ENCODE measurements around the gene CENPT. TPM values are rescaled to one million over a fixed set of nuclear protein-coding genes. Genes with fewer than 3 reads are reported as not detected.
A peak's percentile ranks its signal among the peaks of the same experiment; 100 is the strongest.

CENPT gene
- total and polyA plus RNA-seq, 2 of the 13 experiments (the other 11 are each of a cell fraction or from before 2014, with no cell fraction given) = 40.9 to 43.3 TPM

DNA sequence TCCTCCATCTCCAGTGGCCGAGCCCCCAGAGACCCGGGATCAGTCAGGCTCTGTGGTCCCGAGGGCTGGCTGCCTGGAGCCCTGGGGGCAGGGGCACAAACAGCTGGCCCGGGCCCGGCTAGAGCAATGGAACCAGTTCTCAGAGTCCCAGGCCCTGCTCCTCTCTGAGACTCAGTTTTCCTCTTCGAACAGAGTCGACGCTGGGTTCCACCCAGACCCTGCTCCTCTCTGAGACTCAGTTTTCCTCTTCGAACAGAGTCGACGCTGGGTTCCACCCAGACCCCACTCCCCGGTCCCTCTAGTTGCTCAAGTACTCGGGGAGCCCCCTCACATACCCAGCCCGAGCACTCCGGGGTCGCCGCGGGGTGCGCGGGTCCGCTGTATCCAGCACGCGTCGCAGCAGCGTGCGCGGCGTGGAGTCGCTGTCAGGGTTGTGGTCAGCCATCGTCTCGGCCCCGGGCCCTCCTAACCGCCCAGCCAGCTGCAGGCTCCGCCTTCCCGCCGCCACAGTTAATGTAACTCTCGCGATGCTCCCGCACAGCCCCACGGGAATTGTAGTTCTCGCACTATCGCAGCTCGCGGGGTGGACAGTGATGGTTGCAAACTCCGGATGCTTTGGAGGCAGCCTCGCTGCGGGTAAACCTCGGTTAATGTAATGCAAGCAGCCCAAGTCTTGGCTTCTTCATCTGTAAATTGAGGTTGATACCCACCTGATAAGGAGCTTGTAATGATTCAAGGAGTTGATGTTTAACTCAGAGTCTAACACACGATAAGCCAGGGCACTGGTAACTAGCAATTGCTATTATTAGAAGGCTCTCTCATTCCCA lies 13.9 kb downstream of the CENPT start (continued):
- TF ChIP-seq SP4 (CRISPR knock-in tag; IDR thresholded peaks at IDR 0.05) (peak; percentile 91), HNRNPLL (IDR thresholded peaks at IDR 0.05; ENCODE audit: low read depth, low read length, poor library complexity, severe bottlenecking) (peak; percentile 31), MXI1 (IDR thresholded peaks at IDR 0.05; ENCODE audit: borderline replicate concordance, low read depth, low read length) (peak; percentile 98), STAG1 (CRISPR knock-in tag; IDR thresholded peaks at IDR 0.05) (no peak), KDM6A (CRISPR knock-in tag; IDR thresholded peaks at IDR 0.05; ENCODE audit: low read depth) (no peak), TMF1 (CRISPR knock-in tag; IDR thresholded peaks at IDR 0.05; ENCODE audit: low read depth) (peak; percentile 85), ARNTL (CRISPR knock-in tag; IDR thresholded peaks at IDR 0.05) (no peak; the same call in none of the 2 replicates), ZFP36L1 (CRISPR knock-in tag; IDR thresholded peaks at IDR 0.05) (0 out of 2 replicates have a peak, but pooled peaks have one; percentile 51), RARA (CRISPR knock-in tag; IDR thresholded peaks at IDR 0.05) (peak; percentile 24), TGIF2 (CRISPR knock-in tag; IDR thresholded peaks at IDR 0.05) (peak; percentile 78), RXRA (CRISPR knock-in tag; IDR thresholded peaks at IDR 0.05) (peak; percentile 52), SMC3 (IDR thresholded peaks at IDR 0.05; ENCODE audit: low read length) (no peak), KMT2A (CRISPR knock-in tag; IDR thresholded peaks at IDR 0.05) (peak; percentile 94), KDM4B (CRISPR knock-in tag; IDR thresholded peaks at IDR 0.05) (no peak; the same call in 1 of the 2 replicates), CCDC6 (CRISPR knock-in tag; IDR thresholded peaks at IDR 0.05) (no peak), IKZF1 (IDR thresholded peaks at IDR 0.05) (no peak), ZNF335 (CRISPR knock-in tag; IDR thresholded peaks at IDR 0.05) (no peak), SALL1 (CRISPR knock-in tag; IDR thresholded peaks at IDR 0.05) (peak; percentile 87), ZNF543 (CRISPR knock-in tag; IDR thresholded peaks at IDR 0.05) (peak; percentile 39; the same call in 1 of the 2 replicates), ZIK1 (CRISPR knock-in tag; IDR thresholded peaks at IDR 0.05; ENCODE audit: borderline replicate concordance, low read depth) (peak; percentile 43; the same call in 1 of the 2 replicates)
- TF ChIP-seq, protein P1, sequence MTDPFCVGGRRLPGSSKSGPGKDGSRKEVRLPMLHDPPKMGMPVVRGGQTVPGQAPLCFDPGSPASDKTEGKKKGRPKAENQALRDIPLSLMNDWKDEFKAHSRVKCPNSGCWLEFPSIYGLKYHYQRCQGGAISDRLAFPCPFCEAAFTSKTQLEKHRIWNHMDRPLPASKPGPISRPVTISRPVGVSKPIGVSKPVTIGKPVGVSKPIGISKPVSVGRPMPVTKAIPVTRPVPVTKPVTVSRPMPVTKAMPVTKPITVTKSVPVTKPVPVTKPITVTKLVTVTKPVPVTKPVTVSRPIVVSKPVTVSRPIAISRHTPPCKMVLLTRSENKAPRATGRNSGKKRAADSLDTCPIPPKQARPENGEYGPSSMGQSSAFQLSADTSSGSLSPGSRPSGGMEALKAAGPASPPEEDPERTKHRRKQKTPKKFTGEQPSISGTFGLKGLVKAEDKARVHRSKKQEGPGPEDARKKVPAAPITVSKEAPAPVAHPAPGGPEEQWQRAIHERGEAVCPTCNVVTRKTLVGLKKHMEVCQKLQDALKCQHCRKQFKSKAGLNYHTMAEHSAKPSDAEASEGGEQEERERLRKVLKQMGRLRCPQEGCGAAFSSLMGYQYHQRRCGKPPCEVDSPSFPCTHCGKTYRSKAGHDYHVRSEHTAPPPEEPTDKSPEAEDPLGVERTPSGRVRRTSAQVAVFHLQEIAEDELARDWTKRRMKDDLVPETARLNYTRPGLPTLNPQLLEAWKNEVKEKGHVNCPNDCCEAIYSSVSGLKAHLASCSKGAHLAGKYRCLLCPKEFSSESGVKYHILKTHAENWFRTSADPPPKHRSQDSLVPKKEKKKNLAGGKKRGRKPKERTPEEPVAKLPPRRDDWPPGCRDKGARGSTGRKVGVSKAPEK (CRISPR knock-in tag; IDR thresholded peaks at IDR 0.05; ENCODE audit: borderline replicate concordance) = no peak
- TF ChIP-seq, protein P2, sequence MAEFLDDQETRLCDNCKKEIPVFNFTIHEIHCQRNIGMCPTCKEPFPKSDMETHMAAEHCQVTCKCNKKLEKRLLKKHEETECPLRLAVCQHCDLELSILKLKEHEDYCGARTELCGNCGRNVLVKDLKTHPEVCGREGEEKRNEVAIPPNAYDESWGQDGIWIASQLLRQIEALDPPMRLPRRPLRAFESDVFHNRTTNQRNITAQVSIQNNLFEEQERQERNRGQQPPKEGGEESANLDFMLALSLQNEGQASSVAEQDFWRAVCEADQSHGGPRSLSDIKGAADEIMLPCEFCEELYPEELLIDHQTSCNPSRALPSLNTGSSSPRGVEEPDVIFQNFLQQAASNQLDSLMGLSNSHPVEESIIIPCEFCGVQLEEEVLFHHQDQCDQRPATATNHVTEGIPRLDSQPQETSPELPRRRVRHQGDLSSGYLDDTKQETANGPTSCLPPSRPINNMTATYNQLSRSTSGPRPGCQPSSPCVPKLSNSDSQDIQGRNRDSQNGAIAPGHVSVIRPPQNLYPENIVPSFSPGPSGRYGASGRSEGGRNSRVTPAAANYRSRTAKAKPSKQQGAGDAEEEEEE (CRISPR knock-in tag; IDR thresholded peaks at IDR 0.05; ENCODE audit: borderline replicate concordance) = 0 out of 2 replicates have a peak, but pooled peaks have one; percentile 28
- TF ChIP-seq, protein P3, sequence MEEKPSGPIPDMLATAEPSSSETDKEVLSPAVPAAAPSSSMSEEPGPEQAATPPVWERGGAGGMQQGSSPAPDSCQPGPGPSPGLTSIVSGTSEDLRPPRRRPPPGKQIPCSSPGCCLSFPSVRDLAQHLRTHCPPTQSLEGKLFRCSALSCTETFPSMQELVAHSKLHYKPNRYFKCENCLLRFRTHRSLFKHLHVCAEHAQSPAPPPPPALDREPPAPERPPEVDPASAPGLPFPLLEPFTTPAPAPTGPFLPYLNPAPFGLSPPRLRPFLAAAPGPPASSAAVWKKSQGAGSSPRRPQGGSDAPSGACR (CRISPR knock-in tag; IDR thresholded peaks at IDR 0.05) = no peak
- TF ChIP-seq, protein P4, sequence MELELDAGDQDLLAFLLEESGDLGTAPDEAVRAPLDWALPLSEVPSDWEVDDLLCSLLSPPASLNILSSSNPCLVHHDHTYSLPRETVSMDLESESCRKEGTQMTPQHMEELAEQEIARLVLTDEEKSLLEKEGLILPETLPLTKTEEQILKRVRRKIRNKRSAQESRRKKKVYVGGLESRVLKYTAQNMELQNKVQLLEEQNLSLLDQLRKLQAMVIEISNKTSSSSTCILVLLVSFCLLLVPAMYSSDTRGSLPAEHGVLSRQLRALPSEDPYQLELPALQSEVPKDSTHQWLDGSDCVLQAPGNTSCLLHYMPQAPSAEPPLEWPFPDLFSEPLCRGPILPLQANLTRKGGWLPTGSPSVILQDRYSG (CRISPR knock-in tag; IDR thresholded peaks at IDR 0.05) = no peak
